Epithelial cell of esophagus (primary cell): ENCODE results near the gene TOP3B.

Experiments used
- DNase-seq: peaks from one replicate; pipeline ENCODE4 v3.0.0; 2010; ENCODE audit warnings: low read depth
- H3K4me3 ChIP-seq: 2 replicates; pipeline ENCODE4 v1.5.1; 2011; ENCODE audit warnings: mild to moderate bottlenecking, low read length, control low read depth
- TF ChIP-seq, protein P1 (sequence below): IDR thresholded peaks from 2 replicates; pipeline ENCODE4 v1.5.1; 2011; ENCODE audit warnings: low read depth, mild to moderate bottlenecking, low read length, control low read depth, inconsistent platforms; ENCODE audit not compliant: insufficient read depth; ENCODE audit errors: missing control alignments

TOP3B gene

DNA sequence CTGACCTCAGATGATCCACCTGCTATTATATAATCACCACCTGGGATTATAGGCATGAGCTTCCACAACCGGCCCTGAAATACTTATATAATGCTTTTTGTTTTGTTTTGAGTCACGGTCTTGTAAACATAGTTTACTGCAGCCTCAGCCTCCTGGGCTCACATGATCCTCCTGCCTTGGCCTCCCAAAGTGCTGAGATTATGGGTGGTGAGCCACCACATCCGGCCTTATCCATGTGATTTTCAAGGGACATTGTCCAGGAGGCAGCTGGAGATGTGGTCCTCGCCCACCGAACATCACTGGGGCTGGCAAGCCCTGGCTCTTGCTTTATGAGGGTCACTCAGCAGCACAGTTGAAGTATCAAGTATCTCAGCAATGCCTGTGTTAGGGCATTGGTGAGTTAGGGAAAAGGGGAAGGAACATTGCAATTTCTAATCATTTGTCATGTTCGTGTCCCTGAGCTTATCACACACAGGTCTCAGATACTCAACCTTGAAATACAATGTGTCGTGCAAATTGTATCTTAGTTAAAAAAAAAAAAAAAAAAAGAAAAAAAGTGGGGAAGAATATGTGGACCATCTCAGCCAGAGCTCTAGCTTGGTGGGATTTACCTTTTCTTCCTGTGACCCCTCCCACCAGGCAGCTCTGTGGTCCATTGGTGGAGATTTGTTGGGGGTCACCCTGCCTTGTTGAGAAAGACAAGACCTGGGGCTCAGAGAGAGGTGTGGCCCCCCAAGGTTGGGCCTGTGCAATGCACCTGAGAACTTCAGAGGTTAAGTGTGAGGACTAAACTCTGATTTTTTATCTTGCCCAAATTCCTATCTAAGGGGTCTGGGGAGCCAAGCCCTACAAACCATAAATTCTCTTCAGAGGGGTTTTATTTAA is 74.7 kb downstream of the TOP3B start:
- TF ChIP-seq, protein P1, sequence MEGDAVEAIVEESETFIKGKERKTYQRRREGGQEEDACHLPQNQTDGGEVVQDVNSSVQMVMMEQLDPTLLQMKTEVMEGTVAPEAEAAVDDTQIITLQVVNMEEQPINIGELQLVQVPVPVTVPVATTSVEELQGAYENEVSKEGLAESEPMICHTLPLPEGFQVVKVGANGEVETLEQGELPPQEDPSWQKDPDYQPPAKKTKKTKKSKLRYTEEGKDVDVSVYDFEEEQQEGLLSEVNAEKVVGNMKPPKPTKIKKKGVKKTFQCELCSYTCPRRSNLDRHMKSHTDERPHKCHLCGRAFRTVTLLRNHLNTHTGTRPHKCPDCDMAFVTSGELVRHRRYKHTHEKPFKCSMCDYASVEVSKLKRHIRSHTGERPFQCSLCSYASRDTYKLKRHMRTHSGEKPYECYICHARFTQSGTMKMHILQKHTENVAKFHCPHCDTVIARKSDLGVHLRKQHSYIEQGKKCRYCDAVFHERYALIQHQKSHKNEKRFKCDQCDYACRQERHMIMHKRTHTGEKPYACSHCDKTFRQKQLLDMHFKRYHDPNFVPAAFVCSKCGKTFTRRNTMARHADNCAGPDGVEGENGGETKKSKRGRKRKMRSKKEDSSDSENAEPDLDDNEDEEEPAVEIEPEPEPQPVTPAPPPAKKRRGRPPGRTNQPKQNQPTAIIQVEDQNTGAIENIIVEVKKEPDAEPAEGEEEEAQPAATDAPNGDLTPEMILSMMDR: no peak
- no peak for DNase-seq
- no peak overlapping the region for H3K4me3 ChIP-seq
